HCEC 1CT (cell line): ENCODE measurements around the gene OCIAD1.
A peak's percentile ranks its signal among the peaks of the same experiment; 100 is the strongest.
"Not testable (repeated sequence)": the region's sequence is repeated elsewhere in the genome, so short reads cannot be mapped to it uniquely, and the experiment has no call there.

Source experiments
- DNase-seq: peaks from one replicate; pipeline ENCODE4 v3.0.0-alpha.2; 2017

OCIAD1 gene, protein sequence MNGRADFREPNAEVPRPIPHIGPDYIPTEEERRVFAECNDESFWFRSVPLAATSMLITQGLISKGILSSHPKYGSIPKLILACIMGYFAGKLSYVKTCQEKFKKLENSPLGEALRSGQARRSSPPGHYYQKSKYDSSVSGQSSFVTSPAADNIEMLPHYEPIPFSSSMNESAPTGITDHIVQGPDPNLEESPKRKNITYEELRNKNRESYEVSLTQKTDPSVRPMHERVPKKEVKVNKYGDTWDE

GRCh38 chr4:48830706-48831531 lies at the start of gene OCIAD1:
Gene OCIAD1, plus strand, starts transcription at chr4:48831088. Its CDS starts 1,537 bp downstream, at chr4:48832625.
- DNase-seq = peak; percentile 96

GRCh38 chr4:48781968-48782367 lies 48.9 kb upstream of the OCIAD1 start:
- DNase-seq = no peak

- DNase-seq = no peak
Measured at GRCh38 chr4:48785302-48785701, 45.6 kb upstream of the OCIAD1 start.

DNA sequence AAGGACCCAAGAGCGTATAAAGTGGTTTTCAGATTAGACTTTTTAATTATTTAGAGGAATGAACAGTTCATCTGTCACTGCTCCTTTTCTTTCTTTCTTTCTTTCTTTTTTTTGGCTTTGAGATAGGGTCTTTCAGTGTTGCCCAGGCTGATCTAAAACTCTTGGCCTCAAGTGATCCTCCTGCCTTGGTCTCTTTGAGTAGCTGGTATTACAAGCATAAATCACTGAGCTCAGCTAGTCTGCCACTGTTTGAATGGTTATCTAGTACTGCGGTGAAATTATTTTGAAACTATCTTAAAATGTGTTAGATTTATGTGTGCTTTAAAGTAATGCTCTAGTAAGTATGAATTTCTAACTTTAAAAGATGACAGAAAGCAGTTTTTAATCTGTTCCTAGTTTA lies 44.3 kb upstream of the OCIAD1 start:
- no peak for DNase-seq

DNA sequence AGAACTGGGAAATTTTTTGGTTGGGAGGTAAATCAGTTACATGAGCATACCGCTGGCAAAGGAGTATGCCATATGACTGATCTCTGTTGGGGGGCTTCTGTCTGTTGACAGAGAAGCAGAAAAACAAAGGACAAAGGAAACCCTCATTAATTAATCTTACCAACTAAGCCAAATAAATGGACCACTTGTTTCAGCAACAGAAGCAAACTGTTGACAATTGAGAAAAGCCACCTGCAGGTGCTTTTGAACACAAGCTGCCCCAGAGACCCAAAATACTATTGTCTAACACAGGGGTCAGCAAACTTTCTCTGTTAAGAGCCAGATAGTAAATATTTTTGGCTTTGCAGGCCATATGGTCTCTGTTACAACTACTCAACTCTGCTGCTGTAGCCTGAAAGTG lies 43.8 kb upstream of the OCIAD1 start:
- no peak for DNase-seq

DNA sequence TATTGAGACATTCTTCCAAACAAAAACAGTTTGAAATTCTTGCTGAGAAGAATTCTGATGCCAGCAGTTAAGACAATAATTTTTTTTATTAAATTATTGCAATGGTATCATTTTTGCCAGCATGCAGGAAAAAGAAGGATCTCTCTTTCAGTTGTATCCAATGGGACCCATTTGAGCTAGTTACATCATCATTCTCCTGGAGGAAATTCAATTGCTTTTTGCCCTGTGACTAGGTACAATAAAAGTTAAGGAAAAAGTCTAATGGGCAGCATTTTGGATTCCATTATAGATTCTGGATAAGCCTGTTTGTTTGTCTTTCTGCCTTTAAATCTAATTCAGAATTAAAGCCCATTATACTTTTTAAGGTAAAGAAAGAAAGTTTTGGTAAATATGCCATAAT lies 40.3 kb upstream of the OCIAD1 start:
- no peak for DNase-seq

DNA sequence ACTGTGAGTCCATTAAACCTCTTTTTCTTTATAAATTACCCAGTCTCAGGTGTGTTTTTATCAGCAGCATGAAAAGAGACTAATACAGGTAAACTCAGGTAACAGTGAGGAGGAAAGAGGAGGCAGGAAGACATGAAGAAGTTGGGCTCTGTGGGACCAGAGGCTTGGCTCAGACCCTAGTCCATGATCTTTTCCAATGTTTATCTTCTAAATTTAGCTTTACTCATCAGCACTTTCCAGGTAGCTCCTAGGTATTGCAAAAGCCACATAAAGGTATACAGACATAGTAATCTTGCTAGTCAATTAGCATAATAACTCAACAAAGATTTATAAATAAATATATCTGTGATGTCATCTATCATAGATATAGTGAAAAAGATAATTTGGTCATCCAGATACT lies 39.6 kb upstream of the OCIAD1 start:
- no peak for DNase-seq

DNA sequence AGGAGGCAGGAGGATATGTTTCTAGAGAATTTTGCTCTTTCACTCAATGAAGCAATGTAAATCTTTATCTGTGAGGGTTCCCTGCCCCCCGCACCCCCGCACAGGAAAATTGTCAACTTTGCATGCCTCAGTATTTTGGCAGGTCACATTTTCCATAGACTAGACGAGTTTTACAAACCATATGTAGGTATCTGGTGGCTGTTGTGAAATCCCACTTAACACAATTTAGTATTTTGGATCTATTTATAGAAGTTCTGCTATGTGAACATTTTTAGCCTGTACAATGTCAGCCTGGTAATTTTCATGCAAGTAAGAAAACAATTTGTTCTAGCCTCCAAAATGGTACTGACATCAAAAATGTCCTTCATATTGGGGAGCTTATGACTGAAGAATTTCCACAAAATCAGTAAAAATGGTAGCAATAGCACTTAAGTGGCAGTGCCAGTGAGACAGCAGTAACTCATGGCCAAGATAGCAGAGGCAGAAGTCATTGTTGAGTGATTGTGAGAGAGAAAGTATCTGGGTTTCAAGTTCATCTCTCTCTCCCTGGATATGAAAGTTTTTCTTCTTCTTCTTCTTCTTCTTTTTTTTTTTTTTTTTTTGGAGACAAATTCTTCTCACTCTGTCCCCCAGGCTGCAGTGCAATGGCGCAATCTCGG lies 38.4 kb upstream of the OCIAD1 start:
- no peak for DNase-seq

DNA sequence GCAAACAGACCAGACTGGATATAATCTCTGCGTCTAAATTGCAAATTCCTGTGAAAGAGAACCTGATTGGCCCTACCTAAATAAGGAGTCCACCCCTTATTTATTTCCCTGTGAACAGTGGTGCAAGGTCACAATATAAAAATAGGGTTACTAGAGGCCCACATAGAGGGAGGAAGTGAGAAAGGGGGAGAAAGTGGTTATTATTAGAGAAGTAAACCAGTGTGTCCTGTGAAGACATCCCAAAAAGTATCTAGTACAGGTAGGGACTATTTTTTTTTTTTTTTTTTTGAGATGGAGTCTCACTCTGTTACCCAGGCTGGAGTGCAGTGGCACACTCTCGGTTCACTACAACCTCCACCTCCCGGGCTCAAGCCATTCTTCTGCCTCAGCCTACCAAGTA lies 35.8 kb upstream of the OCIAD1 start:
- no peak for DNase-seq

DNA sequence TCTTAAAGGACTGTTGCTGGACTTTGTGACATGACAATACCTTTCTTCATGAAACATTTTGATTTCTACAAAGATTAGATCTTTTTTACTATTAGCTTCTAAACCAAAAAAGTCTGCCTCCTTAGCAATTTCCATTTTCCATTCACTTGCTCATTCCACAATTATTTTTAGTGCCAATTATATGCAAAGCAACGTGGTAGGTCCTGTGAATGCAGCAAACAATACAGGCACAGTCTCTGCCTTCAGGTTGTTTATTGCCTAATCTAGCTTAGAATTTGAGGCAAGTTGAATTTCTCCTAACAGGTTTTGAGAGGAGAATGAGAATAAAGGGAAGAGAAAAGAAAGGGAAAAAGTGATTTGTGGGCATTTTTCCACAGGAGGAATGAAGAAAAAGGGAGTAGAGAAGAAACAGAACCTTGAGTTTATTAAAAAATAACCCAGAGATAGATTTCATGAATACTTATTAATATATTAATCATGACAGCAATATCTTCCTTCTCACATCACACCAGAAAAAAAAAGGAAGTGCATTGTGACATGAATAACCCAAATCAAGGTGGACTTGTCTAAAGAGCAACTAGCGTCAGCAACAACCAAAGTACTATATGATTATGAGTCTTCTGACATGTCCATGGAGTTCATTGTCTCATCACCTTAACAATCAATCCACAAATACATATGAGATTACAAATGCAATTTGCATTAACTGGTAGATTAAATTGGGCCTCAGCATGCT lies 34.5 kb upstream of the OCIAD1 start:
- no peak for DNase-seq

DNA sequence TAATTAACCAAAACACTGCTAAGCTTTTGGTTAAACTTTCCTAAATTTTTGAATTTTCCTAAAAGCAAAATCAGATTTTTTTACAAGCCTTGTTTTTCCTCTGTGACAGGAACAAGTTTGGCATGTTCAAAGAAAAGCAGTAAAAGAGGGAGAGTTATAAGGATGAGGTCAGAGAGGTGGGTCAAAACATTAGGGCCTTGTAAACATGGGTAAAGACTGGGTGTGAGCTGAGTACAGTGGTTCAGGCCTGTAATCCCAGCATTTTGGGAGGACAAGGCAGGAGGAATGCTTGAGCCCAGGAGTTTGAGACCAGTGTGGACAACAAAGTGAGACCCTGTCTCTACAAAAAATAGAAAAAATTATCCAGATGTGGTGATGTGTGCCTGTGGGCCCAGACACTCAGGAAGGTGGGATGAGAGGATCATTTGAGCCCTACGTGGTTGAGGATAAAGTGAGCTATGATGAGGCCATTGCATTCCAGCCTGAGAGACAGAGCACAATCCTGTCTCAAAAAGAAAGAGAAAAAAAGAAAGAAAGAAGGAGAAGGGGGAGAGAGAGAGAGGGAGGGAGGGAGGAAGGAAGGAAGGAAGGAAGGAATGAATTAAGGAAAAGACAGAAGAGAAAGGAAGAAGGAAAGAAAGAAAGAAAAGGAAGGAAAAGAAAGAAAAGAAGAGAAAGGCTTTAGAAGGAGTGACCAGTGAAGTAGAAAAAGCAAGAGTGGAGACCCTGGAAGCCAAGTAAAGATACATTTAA lies 33.8 kb upstream of the OCIAD1 start:
- no peak for DNase-seq

- no peak for DNase-seq
Measured at GRCh38 chr4:48798117-48798516, 32.8 kb upstream of the OCIAD1 start.

DNA sequence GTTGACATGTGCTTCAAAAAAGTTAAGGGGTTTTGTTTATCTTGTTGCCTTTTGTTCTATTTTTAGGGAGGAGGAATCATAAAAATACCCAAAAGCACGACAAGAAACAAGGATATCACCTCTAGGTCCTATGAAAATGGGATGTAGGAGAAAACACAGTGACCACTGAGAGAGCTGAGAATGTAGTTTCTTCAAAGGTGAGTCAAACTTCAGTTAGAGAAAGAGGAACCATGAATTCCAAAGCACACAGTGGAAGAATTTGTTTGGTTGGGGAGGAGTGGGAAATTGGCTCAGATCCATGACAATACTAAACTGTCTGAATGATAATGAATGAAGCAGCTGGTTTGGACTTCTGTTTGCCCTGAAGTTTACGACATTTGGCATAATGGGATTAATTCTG lies 31.7 kb upstream of the OCIAD1 start:
- no peak for DNase-seq

- DNase-seq = not testable (repeated sequence)
Measured at GRCh38 chr4:48800155-48800554, 30.7 kb upstream of the OCIAD1 start.

GRCh38 chr4:48801016-48801715 lies 29.7 kb upstream of the OCIAD1 start:
- no peak for DNase-seq

- DNase-seq = no peak
Measured at GRCh38 chr4:48804584-48805301, 26.1 kb upstream of the OCIAD1 start.

DNA sequence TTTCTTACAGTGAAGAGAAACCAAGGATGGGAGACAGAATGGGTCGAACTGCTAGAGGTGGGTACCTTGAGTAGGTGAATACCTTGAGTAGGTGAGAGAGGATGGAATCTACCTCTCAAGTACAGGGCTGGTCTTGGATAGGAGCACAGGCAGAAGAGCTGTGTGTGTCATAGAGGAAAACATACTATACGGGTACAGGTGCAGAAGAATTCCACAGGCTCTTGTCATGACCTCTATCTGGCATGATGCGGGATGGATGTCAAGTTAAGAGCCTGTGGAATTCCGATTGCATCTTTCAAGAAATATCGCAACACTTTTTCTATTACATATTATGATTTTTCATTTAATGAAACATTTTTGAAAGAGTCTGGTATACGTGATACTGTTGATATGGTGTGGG lies 18.0 kb upstream of the OCIAD1 start:
- DNase-seq = no peak

DNA sequence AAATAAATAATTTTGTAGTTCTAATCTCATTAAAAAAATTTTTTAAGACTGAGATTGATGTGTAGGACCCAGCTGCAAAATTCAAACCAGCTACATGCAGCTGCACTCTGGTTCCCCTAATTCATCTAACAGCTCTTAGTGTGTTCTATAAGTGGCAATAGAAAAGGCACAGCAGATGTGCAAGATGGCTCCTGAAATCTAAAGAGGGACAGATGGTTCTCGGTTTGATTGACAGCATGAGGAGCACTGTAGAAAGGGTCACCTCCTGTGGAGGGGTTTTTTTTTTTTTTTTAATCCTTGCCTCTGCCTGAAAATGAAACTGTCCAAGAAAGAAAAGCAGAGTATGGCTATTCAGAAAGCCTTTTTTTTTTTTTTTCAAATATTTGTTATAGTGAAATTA lies 16.9 kb upstream of the OCIAD1 start:
- no peak for DNase-seq

- DNase-seq = no peak
Measured at GRCh38 chr4:48815483-48815882, 15.4 kb upstream of the OCIAD1 start.

GRCh38 chr4:48816297-48816696 lies 14.6 kb upstream of the OCIAD1 start:
- DNase-seq = not testable (repeated sequence)

GRCh38 chr4:48816971-48817370 lies 13.9 kb upstream of the OCIAD1 start:
- no peak for DNase-seq
